Sigmoid colon (tissue), 4 donors: ENCODE measurements around the gene TAAR5.

Experiments
- POLR2AphosphoS5 ChIP-seq, 4 donors: sonication (generic); formaldehyde crosslinking; IDR thresholded peaks; one replicate each; pipeline ENCODE4 v1.6.1; 2017; ENCODE audit warnings: antibody characterized with exemption in 4 of 4
- TF ChIP-seq, protein P1 (sequence below), 4 experiments: fragments of 450-650 bp in 3 of 4; fragments of 200-600 bp in 1 of 4; IDR thresholded peaks; one replicate each; pipeline ENCODE4 v1.5.1; 2016 to 2019; ENCODE audit warnings: antibody characterized with exemption in 4 of 4, mild to moderate bottlenecking in 3 of 4, moderate library complexity in 2 of 4

DNA sequence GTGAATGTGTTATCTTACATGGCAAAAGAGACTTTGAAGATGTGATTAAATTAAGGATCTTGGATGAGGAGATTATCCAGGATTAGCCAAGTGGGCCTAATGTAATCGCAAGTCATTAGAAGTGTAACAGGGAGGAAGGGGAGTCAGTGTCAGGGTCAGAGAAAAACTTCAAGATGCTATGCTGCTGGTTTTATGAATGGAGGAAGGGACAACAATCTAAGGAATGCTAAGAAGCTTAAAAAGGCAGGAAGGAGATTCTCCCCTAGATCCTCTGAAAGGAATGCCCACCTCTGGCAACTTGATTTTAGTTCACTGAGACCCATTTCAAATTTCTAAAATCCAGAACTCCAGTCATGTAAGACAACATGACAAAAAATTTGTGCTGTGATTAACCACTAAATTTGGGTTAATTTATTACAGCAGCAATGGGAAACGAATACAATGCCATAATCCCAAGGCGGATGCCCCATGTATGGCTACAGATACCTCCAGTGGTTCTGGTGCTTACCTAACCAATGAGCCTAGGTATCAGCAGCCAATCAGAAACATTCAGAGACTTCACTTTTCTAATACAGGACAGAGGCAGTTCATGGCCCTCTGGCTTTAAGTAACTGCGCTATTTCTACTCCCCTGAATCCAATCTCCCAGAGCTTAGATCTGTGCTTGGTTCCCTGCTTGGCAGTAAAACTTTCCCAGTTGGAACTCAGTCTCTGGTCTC is 40.6 kb downstream of the TAAR5 start:
- TF ChIP-seq, protein P1, sequence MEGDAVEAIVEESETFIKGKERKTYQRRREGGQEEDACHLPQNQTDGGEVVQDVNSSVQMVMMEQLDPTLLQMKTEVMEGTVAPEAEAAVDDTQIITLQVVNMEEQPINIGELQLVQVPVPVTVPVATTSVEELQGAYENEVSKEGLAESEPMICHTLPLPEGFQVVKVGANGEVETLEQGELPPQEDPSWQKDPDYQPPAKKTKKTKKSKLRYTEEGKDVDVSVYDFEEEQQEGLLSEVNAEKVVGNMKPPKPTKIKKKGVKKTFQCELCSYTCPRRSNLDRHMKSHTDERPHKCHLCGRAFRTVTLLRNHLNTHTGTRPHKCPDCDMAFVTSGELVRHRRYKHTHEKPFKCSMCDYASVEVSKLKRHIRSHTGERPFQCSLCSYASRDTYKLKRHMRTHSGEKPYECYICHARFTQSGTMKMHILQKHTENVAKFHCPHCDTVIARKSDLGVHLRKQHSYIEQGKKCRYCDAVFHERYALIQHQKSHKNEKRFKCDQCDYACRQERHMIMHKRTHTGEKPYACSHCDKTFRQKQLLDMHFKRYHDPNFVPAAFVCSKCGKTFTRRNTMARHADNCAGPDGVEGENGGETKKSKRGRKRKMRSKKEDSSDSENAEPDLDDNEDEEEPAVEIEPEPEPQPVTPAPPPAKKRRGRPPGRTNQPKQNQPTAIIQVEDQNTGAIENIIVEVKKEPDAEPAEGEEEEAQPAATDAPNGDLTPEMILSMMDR (IDR thresholded peaks at IDR 0.05): no peak
- TF ChIP-seq POLR2AphosphoS5 (IDR thresholded peaks at IDR 0.05): no peak
